GM23338 (cell line): ENCODE data around the gene NINJ2. TPM values are rescaled to one million over a fixed set of nuclear protein-coding genes. Genes with fewer than 3 reads are reported as not detected.

Experiments
- ATAC-seq: fragments of 200-7000 bp; cut with Tn5 transposase; 3 replicates; pipeline ENCODE4 v1.9.1; 2020
- DNase-seq: peaks from one replicate; pipeline ENCODE4 v3.0.0-alpha.2; 2015; ENCODE audit warnings: low spot score
- H2AFZ ChIP-seq: fragments of 200-600 bp; sonication (generic); 2 replicates; pipeline ENCODE4 v1.8.0; 2016; ENCODE audit warnings: antibody characterized with exemption, mild to moderate bottlenecking, moderate library complexity
- H3F3A ChIP-seq: fragments of 200-600 bp; sonication (generic); replicated peaks from 2 replicates; pipeline ENCODE4 v1.8.0; 2017; ENCODE audit warnings: antibody characterized with exemption, mixed run types, low read depth
- H3K27ac ChIP-seq: fragments of 200-600 bp; sonication (generic); 2 replicates; pipeline ENCODE4 v1.6.1; 2016; ENCODE audit warnings: low read depth
- H3K27me3 ChIP-seq: fragments of 200-600 bp; sonication (generic); 2 replicates; pipeline ENCODE4 v1.8.0; 2016; ENCODE audit warnings: mild to moderate bottlenecking, mixed run types, moderate library complexity; ENCODE audit not compliant: insufficient read depth
- H3K36me3 ChIP-seq: fragments of 200-600 bp; sonication (generic); 2 replicates; pipeline ENCODE4 v1.8.0; 2016; ENCODE audit warnings: mild to moderate bottlenecking; ENCODE audit not compliant: insufficient read depth
- H3K4me1 ChIP-seq: fragments of 200-600 bp; sonication (generic); 2 replicates; pipeline ENCODE4 v1.8.0; 2016; ENCODE audit warnings: mild to moderate bottlenecking, moderate library complexity; ENCODE audit not compliant: insufficient read depth
- H3K4me2 ChIP-seq: fragments of 200-600 bp; sonication (generic); 2 replicates; pipeline ENCODE4 v1.7.1; 2017; ENCODE audit warnings: mixed run types
- H3K4me3 ChIP-seq: fragments of 200-600 bp; sonication (generic); 2 replicates; pipeline ENCODE4 v1.6.1; 2016; ENCODE audit warnings: mixed run types
- H3K79me2 ChIP-seq: fragments of 200-600 bp; sonication (generic); replicated peaks from 2 replicates; pipeline ENCODE4 v1.8.0; 2017; ENCODE audit warnings: mild to moderate bottlenecking; ENCODE audit not compliant: insufficient read depth
- H3K9me2 ChIP-seq: fragments of 200-600 bp; sonication (generic); 2 replicates; pipeline ENCODE4 v1.8.0; 2017; ENCODE audit not compliant: insufficient read depth
- H4K20me1 ChIP-seq: fragments of 200-600 bp; sonication (generic); replicated peaks from 2 replicates; pipeline ENCODE4 v1.8.0; 2017; ENCODE audit warnings: mild to moderate bottlenecking; ENCODE audit not compliant: insufficient read depth
- H3K27ac Mint-ChIP-seq: 2 replicates; pipeline ENCODE4 v1.8.0; 2020; ENCODE audit warnings: inconsistent platforms, mild to moderate bottlenecking, moderate library complexity, mixed read lengths
- H3K27me3 Mint-ChIP-seq: 3 replicates; pipeline ENCODE4 v1.8.0; 2022; ENCODE audit warnings: low read depth, mild to moderate bottlenecking, moderate library complexity, mixed read lengths, inconsistent platforms; ENCODE audit not compliant: insufficient read depth, poor library complexity
- H3K36me3 Mint-ChIP-seq: 3 replicates; pipeline ENCODE4 v1.8.0; 2021; ENCODE audit warnings: low read depth, mild to moderate bottlenecking, inconsistent platforms, moderate library complexity, mixed read lengths
- H3K4me1 Mint-ChIP-seq: 3 replicates; pipeline ENCODE4 v1.8.0; 2020; ENCODE audit warnings: mild to moderate bottlenecking, inconsistent platforms, mixed read lengths
- H3K4me3 Mint-ChIP-seq: 3 replicates; pipeline ENCODE4 v1.8.0; 2021; ENCODE audit warnings: moderate library complexity, mild to moderate bottlenecking, inconsistent platforms, mixed read lengths
- H3K9me3 Mint-ChIP-seq: 3 replicates; pipeline ENCODE4 v1.8.0; 2020; ENCODE audit warnings: moderate library complexity, mild to moderate bottlenecking, inconsistent platforms, mixed read lengths
- CREB1 ChIP-seq: fragments of 250-450 bp; sonication (Bioruptor Pico); IDR thresholded peaks from 2 replicates; pipeline ENCODE4 v1.5.0; 2020; ENCODE audit warnings: low read depth, mild to moderate bottlenecking, moderate library complexity
- CTCF ChIP-seq, 2 experiments: fragments of 200-600 bp in 1 of 2; sonication (generic) in 1 of 2; conservative IDR thresholded peaks; 2 replicates each; pipeline versions ENCODE4 v1.5.1 to v1.6.1; 2016 to 2017; ENCODE audit warnings: antibody characterized with exemption in 2 of 2, low read depth in 2 of 2, mild to moderate bottlenecking in 2 of 2, moderate library complexity in 1 of 2
- ETS1 ChIP-seq: IDR thresholded peaks from 2 replicates; pipeline ENCODE4 v1.6.1; 2016; ENCODE audit warnings: antibody characterized with exemption
- EZH2 ChIP-seq: fragments of 200-600 bp; sonication (generic); IDR thresholded peaks from one replicate; pipeline ENCODE4 v1.8.0; 2017; ENCODE audit warnings: antibody characterized with exemption, mild to moderate bottlenecking, low read depth; ENCODE audit not compliant: unreplicated experiment
- EZH2phosphoT487 ChIP-seq: fragments of 200-600 bp; sonication (generic); IDR thresholded peaks from one replicate; pipeline ENCODE4 v1.8.1; 2018; ENCODE audit warnings: antibody characterized with exemption; ENCODE audit not compliant: unreplicated experiment
- JUNB ChIP-seq: IDR thresholded peaks from one replicate; pipeline ENCODE4 v1.6.1; 2016; ENCODE audit warnings: antibody characterized with exemption; ENCODE audit not compliant: unreplicated experiment
- NANOG ChIP-seq: IDR thresholded peaks from 2 replicates; pipeline ENCODE4 v1.6.1; 2016; ENCODE audit warnings: antibody characterized with exemption, borderline replicate concordance
- POLR2AphosphoS5 ChIP-seq: IDR thresholded peaks from 2 replicates; pipeline ENCODE4 v1.6.1; 2016; ENCODE audit warnings: antibody characterized with exemption, low read depth
- REST ChIP-seq: IDR thresholded peaks from one replicate; pipeline ENCODE4 v1.6.1; 2018; ENCODE audit warnings: antibody characterized with exemption; ENCODE audit not compliant: unreplicated experiment
- STAT1 ChIP-seq: IDR thresholded peaks from one replicate; pipeline ENCODE4 v1.6.1; 2016; ENCODE audit warnings: antibody characterized with exemption; ENCODE audit not compliant: unreplicated experiment
- ZNF114 ChIP-seq: fragments of 250-450 bp; sonication (Bioruptor Pico); IDR thresholded peaks from 2 replicates; pipeline ENCODE4 v1.5.0; 2020; ENCODE audit warnings: mild to moderate bottlenecking, moderate library complexity
- ZNF331 ChIP-seq: fragments of 250-450 bp; sonication (Bioruptor Pico); IDR thresholded peaks from 2 replicates; pipeline ENCODE4 v1.5.0; 2020; ENCODE audit warnings: low read depth, mild to moderate bottlenecking, moderate library complexity
- ZNF462 ChIP-seq: fragments of 250-450 bp; sonication (Bioruptor Pico); IDR thresholded peaks from 2 replicates; pipeline ENCODE4 v1.5.0; 2020; ENCODE audit warnings: mild to moderate bottlenecking, moderate library complexity
- polyA plus RNA-seq: library from polyadenylated mRNA; unstranded; fragments of >200 nt; fragmentation: Nextera tagmentation; extraction: Ambion mirVana; gene quantifications from 2 replicates; pipeline ENCODE4 v1.2.1, GENCODE V29; 2016
- total RNA-seq: library from RNA; depleted of rRNA; stranded (reverse); fragments of >200 nt; shearing (Covaris generic); gene quantifications from 2 replicates; pipeline ENCODE4 v1.2.3, GENCODE V29; 2014

NINJ2 gene
- total and polyA plus RNA-seq, 2 experiments from 2014 or later, result 0.94 to 2.6 TPM

- Mint-ChIP-seq H3K27me3 (peaks cover 13% of the 10 kb centered on the region), H3K4me3 (no peak overlapping the region)
- ATAC-seq, result no peak
Measured at GRCh38 chr12:573232-573631, 90.0 kb downstream of the NINJ2 start.

More at GRCh38 chr12:573232-573631, 90.0 kb downstream of the NINJ2 start:
- no peaks in the 10 kb centered on the region; the same call in 2 of the 3 replicates for H3K9me3 Mint-ChIP-seq
- Histone ChIP-seq H3K9me2 (no peaks in the 10 kb centered on the region), H3K27ac (no peak overlapping the region), H4K20me1 (no peaks in the 10 kb centered on the region), H3F3A (0 out of 2 replicates have a peak, but pooled peaks cover 3% of the 10 kb centered on the region), H2AFZ (no peak overlapping the region), H3K36me3 (no peaks in the 10 kb centered on the region), H3K79me2 (no peaks in the 10 kb centered on the region), H3K4me1 (peaks cover 7% of the 10 kb centered on the region; the same call in 1 of the 2 replicates), H3K4me3 (no peak overlapping the region), H3K4me2 (no peak overlapping the region), H3K27me3 (peaks cover 7% of the 10 kb centered on the region; the same call in 1 of the 2 replicates)
- TF ChIP-seq STAT1 (no peak), ZNF462 (CRISPR knock-in tag) (no peak), ZNF114 (CRISPR knock-in tag) (no peak), POLR2AphosphoS5 (no peak), ETS1 (no peak), REST (no peak), NANOG (no peak), ZNF331 (CRISPR knock-in tag) (no peak), CTCF (conservative IDR thresholded peaks at IDR 0.05; ENCODE audit: low read depth in 2 of 2) (no peak), CREB1 (CRISPR knock-in tag) (no peak), EZH2 (no peak), EZH2phosphoT487 (no peak), JUNB (no peak)
- H3K4me1 Mint-ChIP-seq, result peaks cover 17% of the 10 kb centered on the region
- no peak for DNase-seq
- no peaks in the 10 kb centered on the region; the same call in 2 of the 3 replicates for H3K36me3 Mint-ChIP-seq
- no peak overlapping the region for H3K27ac Mint-ChIP-seq
